Thymus (tissue), 11 donors: ENCODE measurements around the gene FOXK2. TPM values are rescaled to one million over a fixed set of nuclear protein-coding genes. Genes with fewer than 3 reads are reported as not detected.

Experiments used
- DNase-seq, 9 donors: peaks; one replicate each; pipeline ENCODE4 v3.0.0-alpha.2; 2013; ENCODE audit warnings: low spot score in 9 of 9, low read depth in 6 of 9, missing footprints in 1 of 9
- H3K27ac ChIP-seq, 2 donors: one replicate each; pipeline ENCODE4 v1.5.1; 2013; ENCODE audit warnings: control low read depth in 1 of 2, low read depth in 1 of 2, low read length in 1 of 2, mild to moderate bottlenecking in 1 of 2, moderate library complexity in 1 of 2
- H3K27me3 ChIP-seq, 2 donors: one replicate each; pipeline ENCODE4 v1.5.1; 2013; ENCODE audit warnings: low read length in 1 of 2; ENCODE audit not compliant: control insufficient read depth in 2 of 2, insufficient read depth in 1 of 2
- H3K36me3 ChIP-seq, 2 donors: one replicate each; pipeline ENCODE4 v1.5.1; 2013; ENCODE audit warnings: low read length in 1 of 2, mild to moderate bottlenecking in 1 of 2, moderate library complexity in 1 of 2; ENCODE audit not compliant: control insufficient read depth in 2 of 2, insufficient read depth in 2 of 2
- H3K4me1 ChIP-seq, 2 donors: one replicate each; pipeline ENCODE4 v1.5.1; 2013; ENCODE audit warnings: low read length in 2 of 2; ENCODE audit not compliant: control insufficient read depth in 2 of 2, insufficient read depth in 2 of 2
- H3K4me3 ChIP-seq, 2 donors: one replicate each; pipeline ENCODE4 v1.5.1; 2013; ENCODE audit warnings: low read length in 2 of 2, control low read depth in 1 of 2, mild to moderate bottlenecking in 1 of 2
- H3K9me3 ChIP-seq, 2 donors: one replicate each; pipeline ENCODE4 v1.5.1; 2013; ENCODE audit warnings: low read length in 1 of 2, mild to moderate bottlenecking in 1 of 2; ENCODE audit not compliant: control insufficient read depth in 2 of 2, insufficient read depth in 1 of 2
- WGBS: extraction: QIAGEN DNeasy Blood & Tissue Kit; methylation state at CpG from one replicate; pipeline ENCODE4 v1.1.7; 2013; 5-methylcytosine and 5-hydroxymethylcytosine counted together
- polyA plus RNA-seq: library from polyadenylated mRNA; stranded (reverse); fragments of 200-250 nt; gene quantifications from one replicate; pipeline ENCODE4 v1.2.3, GENCODE V29; 2013
- total RNA-seq: library from RNA; stranded (reverse); fragments of 120-200 nt; gene quantifications from one replicate; pipeline ENCODE4 v1.2.4, GENCODE V29; 2013
- donor health status: healthy.

Gene FOXK2
- total and polyA plus RNA-seq, 2 donors, result 30.9 to 31.1 TPM

DNA sequence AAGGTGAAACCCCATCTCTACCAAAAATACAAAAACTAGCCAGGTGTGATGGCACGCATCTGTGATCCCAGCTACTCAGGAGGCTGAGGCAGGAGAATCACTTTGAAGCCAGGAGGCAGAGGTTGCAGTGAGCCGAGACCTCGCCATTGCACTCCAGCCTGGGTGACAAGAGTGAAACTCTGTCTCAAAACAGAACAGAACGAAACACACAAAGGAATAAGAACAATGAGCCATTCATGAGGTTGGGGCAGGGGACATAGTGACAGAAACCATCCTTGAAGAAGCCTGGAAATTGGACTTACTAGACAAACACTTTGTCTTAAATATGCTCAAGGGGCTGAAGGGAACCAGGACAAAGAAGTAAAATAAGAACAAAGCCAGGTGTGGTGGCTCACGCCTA lies 89.3 kb downstream of the FOXK2 start:
- 87% methylated on average over 5 of the region's 5 CpGs for WGBS
- H3K4me1 ChIP-seq, result peaks cover 0 to 13% of the 10 kb centered on the region in 2 donors
- no peak for DNase-seq
- H3K9me3 ChIP-seq, result no peaks in the 10 kb centered on the region
- H3K36me3 ChIP-seq, result peaks cover 31 to 34% of the 10 kb centered on the region in 2 donors
- no peak overlapping the region for H3K4me3 ChIP-seq
- H3K27me3 ChIP-seq, result no peaks in the 10 kb centered on the region
- no peak overlapping the region for H3K27ac ChIP-seq

DNA sequence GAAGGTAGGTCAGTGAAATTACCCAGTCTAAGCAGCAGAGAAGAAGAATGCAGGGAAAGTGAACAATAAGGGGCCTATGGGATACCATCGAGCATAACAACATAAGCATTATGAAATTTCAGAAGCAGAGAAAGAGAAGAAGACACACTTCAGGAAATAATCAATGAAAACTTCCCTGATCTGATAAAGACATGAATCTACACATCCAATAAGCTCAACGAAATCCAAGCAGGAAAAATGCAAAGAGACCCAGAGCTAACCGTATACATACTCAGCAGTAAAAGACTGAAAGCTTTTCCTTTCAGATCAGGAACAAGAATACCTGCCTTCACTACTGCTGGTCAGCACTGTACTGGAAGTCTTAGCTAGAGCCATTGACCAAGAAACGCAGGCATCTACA lies 90.1 kb downstream of the FOXK2 start:
- WGBS, result 98% methylated on average over 4 of the region's 4 CpGs
- Histone ChIP-seq H3K36me3 (peaks cover 29 to 31% of the 10 kb centered on the region in 2 donors), H3K27ac (no peak overlapping the region)

DNA sequence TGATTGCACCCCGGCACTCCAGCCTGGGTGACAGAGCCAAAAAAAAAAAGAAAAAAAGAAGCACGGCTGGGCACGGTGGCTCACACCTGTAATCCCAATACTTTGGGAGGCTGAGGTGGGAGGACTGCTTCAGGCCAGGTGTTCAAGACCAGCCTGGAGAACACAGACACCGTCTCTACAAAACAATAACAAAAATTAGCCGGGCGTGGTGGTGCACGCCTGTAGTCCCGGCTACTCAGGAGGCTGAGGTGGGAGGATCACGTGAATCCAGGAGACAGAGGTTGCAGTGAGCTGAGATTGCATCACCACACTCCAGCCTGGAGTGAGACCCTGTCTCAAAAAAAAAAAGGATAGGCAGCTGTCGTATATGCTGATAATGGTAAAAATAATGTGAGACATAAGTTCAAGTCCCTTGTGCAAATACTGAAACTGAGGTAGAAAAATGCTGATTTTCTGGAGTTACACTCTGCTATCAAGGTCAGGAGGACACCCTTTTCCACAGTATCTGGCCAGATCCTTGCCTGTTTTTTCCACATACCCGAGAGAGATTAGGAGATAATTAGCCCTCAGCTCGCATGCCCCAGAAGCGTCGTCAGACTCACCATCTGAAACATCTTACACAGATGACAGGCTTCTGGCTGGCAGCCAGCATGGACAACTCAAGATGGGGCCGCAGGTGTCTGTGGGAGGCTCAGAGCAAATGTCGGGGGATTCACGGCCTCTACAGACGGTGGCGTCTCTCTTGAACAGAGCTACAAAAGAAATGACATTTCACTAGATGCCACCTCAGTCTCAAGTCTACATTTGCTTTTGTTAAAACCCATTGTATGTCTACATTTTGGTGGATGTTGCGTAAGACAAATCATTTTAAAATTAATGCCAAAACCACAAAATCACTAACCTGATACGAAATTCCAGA lies 91.9 kb downstream of the FOXK2 start:
- no peaks in the 10 kb centered on the region for H3K27me3 ChIP-seq
- no peak overlapping the region for H3K4me3 ChIP-seq
- 69% methylated on average over 21 of the region's 21 CpGs for WGBS
- DNase-seq, result peak in 1 of 9 donors; percentile 39
- H3K36me3 ChIP-seq, result peaks cover 32 to 34% of the 10 kb centered on the region in 2 donors
- H3K4me1 ChIP-seq, result peaks cover 0 to 3% of the 10 kb centered on the region in 2 donors
- H3K27ac ChIP-seq, result peak overlapping the region; percentile 22 to 27
- H3K9me3 ChIP-seq, result peaks cover 0 to 5% of the 10 kb centered on the region in 2 donors

More for the DNA sequence above, 90.1 kb downstream of the FOXK2 start:
- Histone ChIP-seq H3K4me1 (peaks cover 0 to 5% of the 10 kb centered on the region in 2 donors), H3K9me3 (no peaks in the 10 kb centered on the region), H3K4me3 (no peak overlapping the region), H3K27me3 (no peaks in the 10 kb centered on the region)
- DNase-seq, result no peak

DNA sequence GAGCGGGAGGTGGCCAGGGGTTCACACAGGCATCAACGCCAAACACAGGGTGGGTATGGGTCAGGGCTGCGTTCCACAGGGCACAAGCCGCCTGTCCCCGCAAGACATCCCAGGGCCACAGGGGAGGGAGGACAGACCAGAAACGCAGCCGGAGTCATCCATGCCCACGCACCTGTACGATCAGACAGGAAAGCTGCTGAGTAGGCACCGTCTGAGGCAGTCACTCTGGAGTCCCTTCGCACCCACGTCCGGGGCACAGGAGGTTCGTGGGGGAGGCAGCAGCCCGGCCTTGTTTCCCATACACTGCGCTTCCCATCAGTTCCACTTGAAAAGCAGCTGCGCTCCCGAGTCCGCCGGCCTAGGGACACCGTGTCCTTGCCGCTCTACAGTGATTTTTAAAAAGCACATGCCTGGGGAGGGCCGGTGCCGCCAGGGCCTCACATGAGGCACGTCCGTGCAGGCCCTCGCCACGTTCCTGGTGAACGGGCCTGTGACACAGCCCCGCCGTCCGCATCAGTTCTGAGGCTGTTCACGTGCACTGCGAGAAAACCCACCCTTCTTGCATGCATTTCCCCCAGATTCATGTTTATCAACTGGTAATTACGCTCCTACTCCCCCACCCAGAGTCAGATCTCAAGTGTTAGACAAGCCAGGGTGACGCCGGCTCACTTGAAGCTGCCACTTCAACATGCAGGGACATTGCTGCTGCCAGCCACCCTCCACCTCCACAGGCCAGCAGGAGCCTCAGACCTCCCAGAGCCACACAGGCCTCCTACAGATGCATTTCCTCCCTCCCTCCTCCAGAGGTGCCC lies 94.0 kb downstream of the FOXK2 start:
- H3K9me3 ChIP-seq, result peaks cover 0 to 5% of the 10 kb centered on the region in 2 donors
- peaks cover 47 to 50% of the 10 kb centered on the region in 2 donors for H3K36me3 ChIP-seq
- peak overlapping the region in 1 of 2 donors; percentile 46 for H3K27ac ChIP-seq
- H3K4me3 ChIP-seq, result no peak overlapping the region
- no peak for DNase-seq
- H3K27me3 ChIP-seq, result no peaks in the 10 kb centered on the region
- WGBS, result 96% methylated on average over 37 of the region's 37 CpGs
- peaks cover 0 to 3% of the 10 kb centered on the region in 2 donors for H3K4me1 ChIP-seq

DNA sequence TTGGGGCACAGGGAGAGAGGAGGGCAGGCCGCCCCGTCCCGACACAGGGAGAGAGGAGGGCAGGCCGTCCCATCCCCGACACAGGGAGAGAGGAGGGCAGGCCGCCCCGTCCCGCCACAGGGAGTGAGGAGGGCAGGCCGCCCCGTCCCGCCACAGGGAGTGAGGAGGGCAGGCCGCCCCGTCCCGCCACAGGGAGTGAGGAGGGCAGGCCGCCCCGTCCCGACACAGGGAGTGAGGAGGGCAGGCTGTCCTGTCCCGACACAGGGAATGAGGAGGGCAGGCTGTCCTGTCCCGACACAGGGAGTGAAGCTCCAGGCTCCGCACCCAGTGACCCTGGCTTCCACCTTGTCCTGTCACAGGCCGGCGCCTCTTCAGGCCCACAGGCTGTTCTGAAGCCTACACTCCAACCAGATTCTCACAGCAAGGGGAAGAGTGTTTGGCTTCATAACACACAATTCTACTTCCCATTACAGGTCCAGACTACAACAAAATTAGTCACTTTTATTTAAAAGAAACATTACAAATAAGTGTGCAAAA lies 94.6 kb downstream of the FOXK2 start:
- H3K4me1 ChIP-seq, result peaks cover 0 to 3% of the 10 kb centered on the region in 2 donors
- no peak overlapping the region for H3K4me3 ChIP-seq
- peaks cover 0 to 5% of the 10 kb centered on the region in 2 donors for H3K9me3 ChIP-seq
- no peaks in the 10 kb centered on the region for H3K27me3 ChIP-seq
- H3K27ac ChIP-seq, result no peak overlapping the region
- H3K36me3 ChIP-seq, result peaks cover 53 to 57% of the 10 kb centered on the region in 2 donors
- WGBS, result 94% methylated on average over 15 of the region's 22 CpGs
- DNase-seq, result no peak

DNA sequence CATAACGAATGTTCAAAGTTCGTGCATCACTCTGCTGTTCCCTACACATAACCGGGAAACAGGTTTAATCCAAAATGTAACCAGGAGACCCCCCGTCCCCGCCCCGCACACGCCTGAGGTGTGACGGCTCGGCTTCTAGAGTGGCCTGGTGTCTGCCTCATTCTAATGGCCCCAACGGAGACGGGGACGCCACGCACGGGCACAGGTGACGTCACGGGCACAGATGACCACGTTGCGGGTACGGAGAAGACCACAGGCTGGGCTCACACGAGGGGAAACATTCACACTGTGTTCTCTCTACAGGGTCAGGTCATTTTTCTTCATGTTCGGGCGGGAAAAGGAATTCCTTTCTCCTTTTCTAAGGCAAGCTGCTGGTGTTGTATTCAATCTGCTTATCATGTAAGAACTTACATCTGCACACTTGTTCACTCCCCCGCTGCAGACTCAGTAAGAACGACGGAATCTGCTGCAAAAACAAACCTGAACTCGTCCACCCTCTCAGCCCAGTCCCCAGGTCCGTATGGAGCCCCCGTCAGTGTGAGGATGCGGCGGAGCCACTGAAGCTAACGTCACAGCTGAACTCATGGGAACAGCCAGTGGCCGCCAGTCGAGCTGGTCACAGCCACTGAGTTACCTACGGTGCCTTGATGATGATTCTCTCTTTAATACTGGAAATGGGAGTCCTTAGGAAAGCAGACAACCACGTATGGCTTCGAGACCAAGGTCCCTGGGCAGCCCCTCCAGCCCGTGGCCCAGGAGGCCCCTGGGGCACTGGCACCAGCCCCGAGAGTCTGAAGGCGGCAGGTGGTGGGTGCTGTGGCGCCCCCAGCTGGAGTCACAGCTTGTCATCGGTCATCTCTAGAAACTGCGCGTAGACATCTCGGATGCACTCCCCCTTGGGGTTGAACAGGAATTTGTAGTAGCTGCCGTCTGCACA lies 95.8 kb downstream of the FOXK2 start:
- Histone ChIP-seq H3K27me3 (no peaks in the 10 kb centered on the region), H3K27ac (no peak overlapping the region), H3K4me3 (no peak overlapping the region), H3K4me1 (peaks cover 0 to 3% of the 10 kb centered on the region in 2 donors), H3K9me3 (peaks cover 0 to 5% of the 10 kb centered on the region in 2 donors), H3K36me3 (peaks cover 61 to 66% of the 10 kb centered on the region in 2 donors)
- WGBS, result 96% methylated on average over 45 of the region's 45 CpGs
- no peak for DNase-seq

DNA sequence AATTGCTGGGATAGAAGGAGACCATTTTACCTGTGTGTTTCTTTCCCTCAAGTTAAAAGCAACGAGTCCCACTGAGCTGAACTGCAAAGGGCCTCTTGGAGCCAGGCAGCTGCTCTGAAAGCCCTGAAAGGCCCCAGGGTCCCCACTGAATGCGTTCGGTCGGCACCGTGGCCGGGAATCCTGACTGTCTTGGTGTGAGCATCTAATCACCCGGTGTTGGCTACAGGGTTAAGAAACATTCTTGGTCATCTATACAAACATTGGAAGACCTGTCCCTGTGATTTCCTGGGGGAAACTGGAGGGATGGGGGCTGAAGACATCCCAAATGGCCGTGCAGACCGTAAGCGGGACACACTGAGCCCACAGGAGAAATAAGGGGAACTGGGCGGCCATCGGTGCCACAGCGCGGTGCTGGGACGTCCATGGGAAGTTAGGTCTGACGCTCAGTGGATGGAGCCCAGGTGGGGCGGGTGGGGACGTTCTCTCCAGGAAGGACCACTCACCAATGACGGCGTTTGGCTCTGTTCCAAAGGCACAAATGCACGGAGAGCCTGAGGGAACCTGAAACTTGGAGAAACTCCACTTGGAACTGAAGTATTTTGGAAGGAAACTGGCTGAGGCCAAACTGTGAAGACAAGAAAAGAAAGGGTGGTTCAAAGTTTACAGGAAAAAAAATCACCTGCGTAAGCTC lies 96.6 kb downstream of the FOXK2 start:
- 95% methylated on average over 22 of the region's 22 CpGs for WGBS
- Histone ChIP-seq H3K27me3 (no peaks in the 10 kb centered on the region), H3K36me3 (peaks cover 69 to 73% of the 10 kb centered on the region in 2 donors), H3K9me3 (peaks cover 0 to 5% of the 10 kb centered on the region in 2 donors), H3K27ac (no peak overlapping the region), H3K4me1 (peaks cover 0 to 3% of the 10 kb centered on the region in 2 donors), H3K4me3 (no peak overlapping the region)
- DNase-seq, result no peak

DNA sequence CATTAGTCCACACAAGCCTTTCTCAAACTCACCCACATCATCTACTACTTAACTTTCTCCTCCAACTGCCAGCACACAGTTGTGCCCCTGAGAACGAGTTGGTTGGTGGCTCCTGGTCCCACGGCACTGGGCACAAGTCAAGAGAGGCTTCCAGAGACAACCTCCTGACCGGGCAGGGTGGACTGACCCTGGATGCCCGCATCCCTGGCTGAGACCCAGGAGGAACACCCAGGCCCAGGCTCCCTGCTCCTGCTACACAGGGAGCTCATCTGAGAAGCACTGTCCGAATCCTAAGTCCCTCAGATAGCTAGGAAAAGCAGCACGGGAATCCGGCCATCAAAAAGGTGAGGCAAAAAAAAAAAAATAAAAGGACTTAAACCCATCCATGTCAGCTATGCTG lies 99.7 kb downstream of the FOXK2 start:
- 99% methylated on average over 7 of the region's 7 CpGs for WGBS
- Histone ChIP-seq H3K27me3 (no peaks in the 10 kb centered on the region), H3K36me3 (peaks cover 75 to 81% of the 10 kb centered on the region in 2 donors), H3K4me3 (no peak overlapping the region), H3K27ac (no peak overlapping the region), H3K9me3 (peaks cover 0 to 5% of the 10 kb centered on the region in 2 donors), H3K4me1 (no peaks in the 10 kb centered on the region)
- no peak for DNase-seq
